Right kidney (tissue), 1 donor: ENCODE data around the gene BCL11A.

Source experiments
- DNase-seq: peaks from one replicate; pipeline ENCODE4 v3.0.0-alpha.2; 2016

Gene BCL11A

DNA sequence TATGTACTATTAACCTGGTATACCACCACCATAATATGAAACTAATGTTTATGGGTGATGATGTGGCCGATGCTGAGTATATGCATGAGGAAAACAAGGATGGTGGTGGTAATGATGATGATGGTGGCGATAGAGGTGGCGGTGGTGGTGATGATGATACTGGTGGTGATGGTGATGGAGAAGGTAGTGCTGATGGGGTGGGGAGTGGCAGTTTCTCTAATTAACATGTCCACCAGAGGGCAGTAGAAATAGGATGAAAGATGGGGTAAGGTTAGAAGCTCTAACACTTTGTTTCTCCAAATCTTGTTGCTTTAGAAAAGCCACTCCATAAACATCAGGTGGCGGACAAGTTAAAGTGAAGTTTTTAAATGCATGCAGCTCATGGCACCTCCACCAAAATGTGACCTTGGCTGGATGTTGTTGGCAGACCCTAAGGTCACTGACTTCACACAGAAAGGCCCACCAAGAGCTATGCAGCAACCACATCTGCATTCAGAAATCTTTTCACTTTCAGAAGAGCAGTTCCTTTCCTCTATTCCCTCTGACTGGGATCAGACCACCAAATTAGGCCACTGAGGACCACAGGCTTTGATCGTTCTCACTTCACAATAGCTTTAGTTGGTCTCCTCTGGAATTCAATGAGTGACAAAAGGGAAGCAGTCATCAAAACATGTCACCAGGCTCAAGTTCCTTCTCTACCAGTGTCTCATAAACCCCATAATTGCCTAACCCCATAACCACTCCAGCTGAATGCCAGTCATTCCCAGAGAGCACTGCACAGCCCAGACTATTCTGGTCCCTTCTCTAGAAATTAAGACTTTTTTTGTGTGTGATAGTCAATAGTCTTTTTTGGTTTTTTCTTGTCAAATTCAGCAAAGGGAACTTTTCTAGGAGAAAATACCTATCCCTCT lies 7.5 kb upstream of the BCL11A start:
- DNase-seq = no peak

GRCh38 chr2:60559880-60560279 lies 6.4 kb upstream of the BCL11A start:
- DNase-seq = no peak

- DNase-seq = no peak
Observed at GRCh38 chr2:60558536-60558935, 5.1 kb upstream of the BCL11A start.

GRCh38 chr2:60557486-60557864 lies 4.0 kb upstream of the BCL11A start:
- no peak for DNase-seq

GRCh38 chr2:60556576-60557485 lies 3.4 kb upstream of the BCL11A start:
- DNase-seq = no peak

- no peak for DNase-seq
Observed at GRCh38 chr2:60556175-60556574, 2.7 kb upstream of the BCL11A start.

- no peak for DNase-seq
Observed at GRCh38 chr2:60555783-60556139, 2.3 kb upstream of the BCL11A start.

GRCh38 chr2:60555066-60555782 lies 1.8 kb upstream of the BCL11A start:
- DNase-seq = peak; percentile 90

GRCh38 chr2:60554646-60555065 lies 1.2 kb upstream of the BCL11A start:
- peak; percentile 88 for DNase-seq

DNA sequence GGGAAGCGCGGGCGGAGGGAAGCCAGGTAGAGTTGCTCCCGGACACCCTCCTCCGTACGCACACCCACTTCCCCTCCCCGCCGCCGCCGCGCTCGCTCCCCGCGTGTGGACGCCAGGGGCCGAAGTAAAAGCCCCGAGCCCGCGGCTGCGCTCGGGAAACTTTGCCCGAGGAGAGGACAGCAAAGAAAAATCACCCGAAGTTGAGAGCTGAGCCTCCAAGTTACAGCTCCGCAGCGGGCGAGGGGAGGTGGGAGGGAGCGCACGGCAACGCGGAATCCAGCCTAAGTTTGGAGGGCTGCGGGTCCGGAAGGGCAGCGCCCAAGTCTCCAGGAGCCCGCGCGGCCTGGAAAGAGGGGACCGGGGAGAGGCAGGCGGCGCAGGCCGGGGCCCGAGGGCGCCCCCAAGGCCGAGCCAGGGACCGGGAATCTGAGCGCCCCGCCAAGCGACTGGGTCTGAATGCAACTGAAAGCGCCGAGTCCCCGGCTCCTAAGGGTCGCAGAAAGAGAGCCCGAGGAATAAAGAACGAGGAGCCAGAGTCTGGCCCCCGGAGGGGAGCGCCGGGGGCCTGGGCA lies 706 bp upstream of the BCL11A start:
- DNase-seq = peak; percentile 85

DNA sequence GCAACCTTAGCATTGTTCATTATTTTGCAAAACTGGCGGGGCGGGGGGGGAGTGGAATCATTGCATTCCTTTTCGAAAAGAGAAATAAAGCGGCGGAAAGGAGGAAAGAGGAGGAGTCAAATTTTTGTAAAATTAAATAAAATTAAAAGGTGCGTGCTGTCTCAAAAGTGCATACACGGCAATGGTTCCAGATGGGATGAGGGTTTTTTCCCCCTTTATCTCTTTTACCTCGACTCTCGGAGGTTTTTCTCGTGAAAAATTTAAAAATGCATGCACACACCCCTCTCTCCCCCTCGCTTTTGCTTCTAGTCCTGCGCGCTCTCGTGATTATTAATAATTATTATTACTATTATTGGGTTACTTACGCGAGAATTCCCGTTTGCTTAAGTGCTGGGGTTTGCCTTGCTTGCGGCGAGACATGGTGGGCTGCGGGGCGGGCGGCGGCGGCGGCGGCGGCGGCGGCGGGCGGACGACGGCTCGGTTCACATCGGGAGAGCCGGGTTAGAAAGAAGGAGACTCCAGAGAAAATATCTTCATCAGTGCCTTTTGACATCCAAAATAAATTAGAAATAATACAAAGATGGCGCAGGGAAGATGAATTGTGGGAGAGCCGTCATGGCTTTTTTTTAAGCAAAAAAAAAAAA lies 481 bp downstream of the BCL11A start:
- no peak for DNase-seq

DNA sequence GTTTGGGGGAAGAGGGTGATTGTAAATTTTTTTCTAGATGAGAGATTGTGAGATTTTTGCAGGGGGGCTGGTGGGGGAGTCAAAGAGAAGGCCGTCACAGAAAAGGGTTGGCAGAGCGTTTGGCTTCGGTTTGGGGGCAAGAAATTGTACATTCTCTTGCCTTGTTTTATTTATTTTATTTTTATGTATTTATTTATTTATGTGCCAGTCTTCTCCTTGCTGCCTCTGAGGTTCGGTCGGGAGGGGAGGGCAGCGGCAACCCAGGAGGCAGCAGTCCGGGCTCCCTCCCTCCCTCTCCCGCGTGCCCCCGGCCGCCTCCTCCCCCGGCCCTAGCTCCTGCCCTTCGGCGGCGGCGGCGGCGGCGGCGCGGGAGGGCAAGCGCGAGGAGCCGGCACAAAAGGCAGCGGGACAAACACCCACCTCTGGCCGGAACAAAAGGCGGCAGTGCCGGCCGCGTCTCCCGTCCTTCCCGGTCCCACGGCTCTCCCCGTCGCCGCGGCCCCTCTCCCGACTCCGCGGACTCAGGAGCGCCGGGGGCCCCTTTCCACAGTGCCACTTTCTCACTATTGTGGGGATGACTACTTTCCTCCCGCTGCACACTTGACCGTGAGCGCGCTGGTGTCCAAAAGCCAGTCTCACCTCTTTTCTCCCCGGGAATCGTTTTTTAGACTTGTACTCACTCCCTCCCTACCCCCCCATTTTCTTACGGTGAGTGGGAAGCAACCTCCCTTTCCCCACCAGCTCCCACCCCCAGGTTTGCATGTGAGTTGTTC lies 1.2 kb downstream of the BCL11A start:
- DNase-seq = peak; percentile 83

DNA sequence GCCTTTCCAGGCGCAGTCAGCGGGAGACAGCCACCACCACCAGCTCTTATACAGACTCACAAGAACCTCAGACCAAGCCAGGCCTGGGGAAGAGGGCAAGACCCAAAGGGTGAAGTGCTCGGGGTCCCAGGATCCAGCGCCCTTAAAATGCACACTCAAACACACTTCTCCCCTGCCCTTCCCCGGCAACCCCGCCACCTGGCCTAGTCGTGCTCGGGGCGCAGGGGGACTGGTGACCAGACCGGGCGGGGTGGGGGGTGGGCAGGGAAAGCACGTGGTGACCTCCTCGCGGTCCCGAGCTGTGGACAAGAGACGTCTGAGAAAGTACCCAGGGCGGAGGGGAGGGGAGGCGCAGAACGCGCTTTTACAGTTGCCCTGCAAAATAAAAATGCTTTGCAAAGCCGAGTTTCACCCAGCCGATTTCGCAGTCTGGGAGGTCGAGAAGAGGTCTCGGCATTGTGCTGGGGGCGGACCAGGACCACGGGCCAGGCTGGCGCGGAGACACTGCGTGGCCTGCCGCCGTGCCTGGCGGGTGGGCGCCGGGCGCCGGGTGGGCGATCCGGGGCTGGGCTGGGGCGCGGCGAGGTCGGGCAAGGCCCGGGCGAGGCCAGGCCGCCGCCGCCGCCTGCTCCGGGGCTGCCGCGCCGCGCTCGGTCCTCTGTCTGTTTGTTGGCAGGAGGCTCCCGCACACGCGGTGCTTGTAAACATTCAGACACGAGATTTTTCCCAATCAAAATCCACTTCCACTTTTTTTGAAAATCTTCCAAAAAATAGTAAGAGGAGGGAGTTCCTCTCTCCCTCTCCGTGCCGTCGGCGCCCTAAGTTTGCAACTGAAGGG lies 2.0 kb downstream of the BCL11A start:
- DNase-seq = peak; percentile 66

DNA sequence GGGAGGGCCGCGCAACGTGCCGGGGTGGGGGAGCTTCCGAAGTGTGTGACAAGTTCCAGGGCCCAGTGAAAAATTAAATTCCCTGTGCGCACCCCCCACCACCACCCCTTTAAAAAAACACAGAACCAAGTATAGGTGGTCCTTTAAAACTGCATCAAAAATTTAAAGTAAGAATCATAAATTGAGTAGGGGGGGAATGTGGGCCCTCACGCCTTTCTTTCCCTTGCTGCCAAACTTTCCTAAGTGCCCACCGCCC lies 2.5 kb downstream of the BCL11A start:
- no peak for DNase-seq

DNA sequence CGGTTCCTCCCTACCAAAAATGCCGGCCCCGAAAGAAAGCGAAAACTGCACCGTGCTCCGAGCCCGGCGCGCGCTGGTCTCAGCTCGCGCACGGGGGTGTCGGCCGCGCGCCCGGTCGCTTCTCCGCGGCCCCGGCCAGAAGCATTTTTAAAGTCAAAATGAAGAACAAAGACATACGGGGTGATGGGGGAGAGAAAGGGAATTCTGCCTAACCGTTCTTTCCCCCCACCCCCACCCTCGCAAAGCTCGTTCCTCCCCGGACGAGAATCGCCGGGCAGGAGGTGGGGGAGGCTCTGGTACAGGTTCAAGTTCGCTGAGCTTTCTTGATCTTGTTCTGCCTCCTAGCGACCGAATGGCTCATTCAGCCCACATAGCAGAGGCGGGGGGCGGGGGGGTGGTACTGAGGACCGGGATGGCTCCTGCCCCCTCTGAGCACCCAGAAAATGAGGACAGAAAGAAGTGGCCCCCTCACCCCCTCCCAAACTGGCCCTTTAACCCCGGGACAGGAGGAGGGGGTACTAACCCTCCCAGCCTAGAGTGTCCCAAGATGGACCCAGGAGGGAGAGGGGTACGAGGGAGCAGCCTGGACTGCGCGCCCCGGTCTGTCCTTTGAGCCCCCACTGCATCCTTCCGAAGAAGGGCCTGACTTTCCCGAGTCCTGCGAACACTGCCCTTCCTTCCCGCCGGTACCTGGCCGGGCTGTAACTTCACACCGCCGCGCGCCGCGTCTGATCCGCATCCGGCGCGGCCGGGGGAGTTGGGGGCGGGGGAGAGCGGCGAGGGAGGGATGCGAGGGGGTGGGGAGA lies 3.1 kb downstream of the BCL11A start:
- DNase-seq = peak; percentile 94

DNA sequence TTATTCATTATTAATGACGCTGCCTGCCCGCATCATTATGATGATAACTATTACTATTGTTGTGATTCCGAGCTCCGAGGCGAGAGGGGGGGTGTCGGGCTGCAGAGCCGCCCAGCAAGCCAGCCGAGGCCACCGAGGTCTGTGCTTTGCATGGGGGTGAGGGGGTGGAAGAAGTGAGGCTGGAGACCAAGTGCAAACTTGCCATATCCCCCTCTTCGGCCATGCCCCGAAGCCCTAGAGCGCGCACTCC lies 3.6 kb downstream of the BCL11A start:
- DNase-seq = no peak

DNA sequence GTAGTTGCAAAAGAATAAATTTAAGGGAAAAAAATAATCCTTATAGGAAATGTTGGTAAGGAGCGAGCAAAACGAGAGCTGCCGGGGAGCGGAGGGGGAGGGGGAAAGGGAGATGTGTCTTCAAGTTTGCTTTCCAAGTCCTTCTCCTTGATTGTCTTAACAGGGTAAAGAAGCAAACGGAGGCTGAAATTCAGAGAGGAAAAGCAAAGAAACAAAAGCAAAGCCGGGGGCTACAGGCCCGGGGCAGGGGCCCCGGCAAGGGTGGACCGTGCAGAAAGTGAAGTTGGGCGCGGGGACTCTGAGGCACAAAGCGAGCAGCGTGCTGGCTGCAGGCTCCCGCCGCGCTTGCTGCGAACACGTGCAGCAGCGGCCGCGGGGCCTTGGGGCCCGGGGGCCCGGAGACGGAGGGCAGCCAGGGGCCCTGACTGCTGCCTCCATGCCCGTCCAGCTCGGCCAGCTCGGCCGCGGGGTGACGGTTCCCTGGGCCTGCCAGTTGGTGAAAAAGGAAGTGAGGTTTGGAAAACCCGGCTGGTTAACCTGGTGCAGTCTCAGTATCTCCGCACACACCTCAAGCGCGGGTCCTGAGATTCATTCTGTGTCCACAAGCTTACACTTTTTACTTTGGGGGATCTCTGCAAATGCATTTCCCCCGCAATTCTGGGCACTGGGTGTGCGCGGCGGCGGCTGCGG lies 4.1 kb downstream of the BCL11A start:
- DNase-seq = peak; percentile 92

GRCh38 chr2:60548845-60549237 lies 4.6 kb downstream of the BCL11A start:
- DNase-seq = no peak

DNA sequence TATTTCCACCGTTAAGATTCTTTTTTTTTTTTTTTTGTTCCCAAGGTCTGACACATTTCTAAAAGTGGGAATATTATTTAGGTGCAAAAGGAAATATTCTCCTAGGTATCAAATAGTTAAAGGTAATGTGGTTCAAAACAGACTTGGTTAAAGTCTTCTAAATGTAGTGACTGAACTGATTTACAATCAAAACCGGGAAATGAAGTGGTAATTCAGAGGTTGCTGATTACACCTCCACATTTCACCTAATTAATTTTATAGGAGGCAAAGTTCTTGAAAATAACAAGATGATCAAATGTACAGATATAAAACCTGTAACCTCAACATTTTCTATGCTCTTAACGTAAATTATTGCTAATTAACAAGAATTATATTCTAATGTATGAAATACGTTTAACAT lies 5.1 kb downstream of the BCL11A start:
- no peak for DNase-seq
